MM.1S (cell line): ENCODE data around the gene DUSP8.

Source experiments
- DNase-seq: peaks from one replicate; pipeline ENCODE4 v3.0.0-alpha.2; 2015
- H2AFZ ChIP-seq: fragments of 300-600 bp; sonication (generic); 2 replicates; pipeline ENCODE4 v1.6.0; 2016; ENCODE audit warnings: antibody characterized with exemption, low read length
- H3F3A ChIP-seq: fragments of 300-600 bp; sonication (generic); 2 replicates; pipeline ENCODE4 v1.6.1; 2016; ENCODE audit warnings: mild to moderate bottlenecking, antibody characterized with exemption, low read length, moderate library complexity, mixed read lengths; ENCODE audit not compliant: insufficient read depth
- H3K27ac ChIP-seq: fragments of 300-600 bp; sonication (generic); 2 replicates; pipeline ENCODE4 v1.5.1; 2016; ENCODE audit warnings: mild to moderate bottlenecking, low read length
- H3K27me3 ChIP-seq: fragments of 300-600 bp; sonication (generic); replicated peaks from 2 replicates; pipeline ENCODE4 v1.6.0; 2016; ENCODE audit warnings: low read length; ENCODE audit not compliant: insufficient read depth
- H3K36me3 ChIP-seq: fragments of 300-600 bp; sonication (generic); replicated peaks from 2 replicates; pipeline ENCODE4 v1.6.1; 2016; ENCODE audit warnings: mild to moderate bottlenecking, low read length, mixed read lengths; ENCODE audit not compliant: insufficient read depth
- H3K4me1 ChIP-seq: fragments of 300-600 bp; sonication (generic); 2 replicates; pipeline ENCODE4 v1.6.1; 2016; ENCODE audit warnings: low read length, mixed read lengths
- H3K4me2 ChIP-seq: fragments of 300-600 bp; sonication (generic); 2 replicates; pipeline ENCODE4 v1.6.0; 2016; ENCODE audit warnings: low read depth, low read length
- H3K4me3 ChIP-seq: fragments of 300-600 bp; sonication (generic); 2 replicates; pipeline ENCODE4 v1.5.1; 2016; ENCODE audit warnings: low read length, mixed read lengths
- H3K79me2 ChIP-seq: fragments of 300-600 bp; sonication (generic); 2 replicates; pipeline ENCODE4 v1.6.1; 2016; ENCODE audit warnings: mixed run types, low read length, mixed read lengths
- H3K9ac ChIP-seq: fragments of 300-600 bp; sonication (generic); 2 replicates; pipeline ENCODE4 v1.6.1; 2016; ENCODE audit warnings: low read length, mixed read lengths
- H3K9me2 ChIP-seq: fragments of 300-600 bp; sonication (generic); replicated peaks from 2 replicates; pipeline ENCODE4 v1.6.1; 2016; ENCODE audit warnings: mild to moderate bottlenecking, low read length, mixed read lengths; ENCODE audit not compliant: insufficient read depth
- H3K9me3 ChIP-seq: fragments of 300-600 bp; sonication (generic); replicated peaks from 2 replicates; pipeline ENCODE4 v1.6.1; 2016; ENCODE audit warnings: mild to moderate bottlenecking, low read length, mixed read lengths; ENCODE audit not compliant: insufficient read depth
- H4K20me1 ChIP-seq: fragments of 300-600 bp; sonication (generic); 2 replicates; pipeline ENCODE4 v1.6.1; 2016; ENCODE audit warnings: mild to moderate bottlenecking, low read length, moderate library complexity, mixed read lengths; ENCODE audit not compliant: insufficient read depth
- EZH2 ChIP-seq: fragments of 300-600 bp; sonication (generic); optimal IDR thresholded peaks from 2 replicates; pipeline ENCODE3; 2017; ENCODE audit warnings: low read depth, mild to moderate bottlenecking, antibody characterized with exemption, low read length, mixed read lengths
- EZH2phosphoT487 ChIP-seq: fragments of 300-600 bp; sonication (generic); IDR thresholded peaks from 2 replicates; pipeline ENCODE4 v1.6.1; 2018; ENCODE audit warnings: antibody characterized with exemption, low read length
- TF ChIP-seq, protein P1 (sequence below): fragments of 300-600 bp; sonication (generic); IDR thresholded peaks from 2 replicates; pipeline ENCODE4 v1.5.1; 2016; ENCODE audit warnings: antibody characterized with exemption, low read length, mixed read lengths

Gene DUSP8

DNA sequence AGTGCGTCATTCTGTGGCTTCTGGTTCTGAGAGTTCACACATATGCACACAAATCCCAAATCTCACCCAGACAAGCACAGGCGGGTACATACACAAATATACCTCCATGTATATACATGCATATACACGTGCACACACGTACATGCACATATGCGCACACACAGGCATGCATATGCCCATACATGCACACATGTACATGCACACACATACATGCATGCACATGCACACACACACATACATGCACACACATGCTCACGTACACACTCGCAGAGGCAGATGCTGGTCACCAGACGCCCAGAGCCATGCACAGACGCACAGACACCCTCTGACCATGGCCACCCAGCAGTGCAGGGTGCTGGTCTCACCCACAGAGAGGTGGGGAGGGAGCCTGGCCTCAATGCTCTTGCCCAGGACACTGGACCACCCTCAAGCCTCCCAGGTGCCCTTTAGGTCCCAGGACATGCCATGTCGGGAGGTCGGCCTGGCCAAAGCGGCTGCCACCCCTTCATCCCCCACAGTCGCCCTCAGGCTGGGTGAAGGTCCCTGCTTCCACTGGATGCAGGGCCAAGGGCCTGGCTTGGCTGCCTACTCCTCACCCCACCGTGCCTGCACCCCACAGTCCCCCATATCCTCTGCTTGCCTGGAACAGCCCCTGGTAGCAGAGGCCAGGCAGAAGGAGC lies 9.5 kb downstream of the DUSP8 start:
- no peaks in the 10 kb centered on the region for H4K20me1 ChIP-seq
- no peaks in the 10 kb centered on the region for H3F3A ChIP-seq
- no peak overlapping the region for H3K4me3 ChIP-seq
- no peaks in the 10 kb centered on the region for H3K79me2 ChIP-seq
- no peak for DNase-seq
- no peaks in the 10 kb centered on the region for H3K36me3 ChIP-seq
- no peak overlapping the region for H3K27ac ChIP-seq
- no peak overlapping the region for H2AFZ ChIP-seq
- H3K4me2 ChIP-seq: no peak overlapping the region
- no peaks in the 10 kb centered on the region for H3K9me2 ChIP-seq
- H3K9me3 ChIP-seq: no peaks in the 10 kb centered on the region
- H3K4me1 ChIP-seq: no peaks in the 10 kb centered on the region
- H3K27me3 ChIP-seq: peaks cover 74% of the 10 kb centered on the region
- TF ChIP-seq, protein P1, sequence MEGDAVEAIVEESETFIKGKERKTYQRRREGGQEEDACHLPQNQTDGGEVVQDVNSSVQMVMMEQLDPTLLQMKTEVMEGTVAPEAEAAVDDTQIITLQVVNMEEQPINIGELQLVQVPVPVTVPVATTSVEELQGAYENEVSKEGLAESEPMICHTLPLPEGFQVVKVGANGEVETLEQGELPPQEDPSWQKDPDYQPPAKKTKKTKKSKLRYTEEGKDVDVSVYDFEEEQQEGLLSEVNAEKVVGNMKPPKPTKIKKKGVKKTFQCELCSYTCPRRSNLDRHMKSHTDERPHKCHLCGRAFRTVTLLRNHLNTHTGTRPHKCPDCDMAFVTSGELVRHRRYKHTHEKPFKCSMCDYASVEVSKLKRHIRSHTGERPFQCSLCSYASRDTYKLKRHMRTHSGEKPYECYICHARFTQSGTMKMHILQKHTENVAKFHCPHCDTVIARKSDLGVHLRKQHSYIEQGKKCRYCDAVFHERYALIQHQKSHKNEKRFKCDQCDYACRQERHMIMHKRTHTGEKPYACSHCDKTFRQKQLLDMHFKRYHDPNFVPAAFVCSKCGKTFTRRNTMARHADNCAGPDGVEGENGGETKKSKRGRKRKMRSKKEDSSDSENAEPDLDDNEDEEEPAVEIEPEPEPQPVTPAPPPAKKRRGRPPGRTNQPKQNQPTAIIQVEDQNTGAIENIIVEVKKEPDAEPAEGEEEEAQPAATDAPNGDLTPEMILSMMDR: no peak
- TF ChIP-seq EZH2phosphoT487 (no peak), EZH2 (no peak)
- no peak overlapping the region for H3K9ac ChIP-seq

DNA sequence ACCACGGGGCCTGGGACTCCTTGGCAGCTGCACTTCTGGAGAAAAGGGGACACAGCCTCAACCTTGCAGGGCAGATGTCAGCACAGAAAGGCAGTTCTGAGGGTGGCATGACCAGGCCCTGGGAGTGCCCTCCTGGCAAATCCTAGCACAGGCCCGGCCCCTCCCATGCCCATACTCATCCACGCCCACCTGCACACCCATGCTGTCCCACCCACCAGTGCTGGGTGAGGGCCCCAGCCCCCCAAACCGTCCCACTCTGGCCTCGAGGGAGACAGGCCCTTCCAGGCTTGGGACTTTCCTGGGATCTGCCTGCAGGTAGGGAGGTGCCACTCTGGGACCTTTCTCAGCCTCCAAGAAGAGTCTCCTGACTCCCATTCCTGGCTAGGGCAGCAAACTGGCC lies 10.1 kb downstream of the DUSP8 start:
- Histone ChIP-seq H3K27ac (no peak overlapping the region), H3F3A (no peaks in the 10 kb centered on the region), H3K9me2 (no peaks in the 10 kb centered on the region), H3K9me3 (no peaks in the 10 kb centered on the region), H3K9ac (no peak overlapping the region), H3K4me2 (no peak overlapping the region), H3K27me3 (peaks cover 70% of the 10 kb centered on the region), H2AFZ (no peak overlapping the region), H3K36me3 (no peaks in the 10 kb centered on the region), H3K4me3 (no peak overlapping the region), H3K4me1 (no peaks in the 10 kb centered on the region), H3K79me2 (no peaks in the 10 kb centered on the region), H4K20me1 (no peaks in the 10 kb centered on the region)
- no peak for DNase-seq
- TF ChIP-seq EZH2phosphoT487 (no peak), EZH2 (no peak)
- TF ChIP-seq, protein P1: no peak

DNA sequence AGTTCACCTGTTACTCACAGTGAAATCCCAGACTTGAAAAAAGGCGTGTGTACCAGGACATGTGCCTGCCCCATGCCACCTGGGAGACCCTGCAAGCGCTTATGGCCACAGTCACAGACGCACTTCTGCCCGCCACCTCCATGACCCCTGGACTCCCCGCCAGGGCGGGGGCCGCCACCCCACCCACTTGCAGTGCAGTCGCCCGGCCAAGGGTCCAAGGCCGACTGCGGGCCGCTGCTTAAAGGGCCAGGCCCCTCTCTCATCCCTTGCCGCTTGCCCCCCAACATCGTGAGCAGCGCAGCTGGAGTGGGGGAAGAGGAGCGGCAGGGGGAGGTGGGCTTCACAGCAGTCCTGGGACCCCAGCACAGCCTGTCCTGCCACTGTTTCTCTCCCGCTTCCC lies 10.8 kb downstream of the DUSP8 start:
- Histone ChIP-seq H3K9ac (no peak overlapping the region), H3K4me1 (no peaks in the 10 kb centered on the region), H3K4me3 (no peak overlapping the region), H3K9me3 (no peaks in the 10 kb centered on the region), H3K27me3 (peaks cover 69% of the 10 kb centered on the region), H3K79me2 (no peaks in the 10 kb centered on the region), H4K20me1 (no peaks in the 10 kb centered on the region), H3K4me2 (no peak overlapping the region), H3K9me2 (no peaks in the 10 kb centered on the region), H3K36me3 (no peaks in the 10 kb centered on the region), H3F3A (no peaks in the 10 kb centered on the region), H2AFZ (no peak overlapping the region), H3K27ac (no peak overlapping the region)
- no peak for DNase-seq
- TF ChIP-seq EZH2phosphoT487 (no peak), EZH2 (no peak)
- TF ChIP-seq, protein P1: no peak
